Astrocyte (in vitro differentiated cells and primary cell): ENCODE data around the gene ARRB1. TPM values are rescaled to one million over a fixed set of nuclear protein-coding genes. Genes with fewer than 3 reads are reported as not detected.

Experiments used
- DNase-seq: peaks from one replicate; pipeline ENCODE4 v3.0.0-alpha.2; 2010; ENCODE audit warnings: low read depth
- FAIRE-seq: peaks from 2 replicates; lab custom pipeline; 2011; peaks lifted over from hg19 to GRCh38; lab: Jason Lieb, UNC
- H2AFZ ChIP-seq: 2 replicates; pipeline ENCODE4 v1.6.0; 2012; ENCODE audit warnings: low read depth, low read length, inconsistent platforms
- H3K27ac ChIP-seq: 2 replicates; pipeline ENCODE4 v1.5.1; 2011; ENCODE audit warnings: low read depth, low read length, inconsistent platforms
- H3K27me3 ChIP-seq: 2 replicates; pipeline ENCODE4 v1.6.0; 2011; ENCODE audit warnings: low read length, inconsistent platforms; ENCODE audit not compliant: insufficient read depth
- H3K36me3 ChIP-seq: 2 replicates; pipeline ENCODE4 v1.5.1; 2011; ENCODE audit warnings: low read length, inconsistent platforms; ENCODE audit not compliant: insufficient read depth
- H3K4me1 ChIP-seq: 2 replicates; pipeline ENCODE4 v1.5.1; 2011; ENCODE audit warnings: low read length, inconsistent platforms; ENCODE audit not compliant: insufficient read depth
- H3K4me2 ChIP-seq: 2 replicates; pipeline ENCODE4 v1.6.0; 2012; ENCODE audit warnings: low read length, inconsistent platforms
- H3K4me3 ChIP-seq: 2 replicates; pipeline ENCODE4 v1.5.1; 2011; ENCODE audit warnings: low read depth, mild to moderate bottlenecking, low read length, inconsistent platforms; ENCODE audit not compliant: insufficient read depth
- H3K79me2 ChIP-seq: 2 replicates; pipeline ENCODE4 v1.6.0; 2012; ENCODE audit warnings: mild to moderate bottlenecking, low read length, inconsistent platforms; ENCODE audit not compliant: insufficient read depth
- H3K9ac ChIP-seq: 2 replicates; pipeline ENCODE4 v1.6.0; 2012; ENCODE audit warnings: mild to moderate bottlenecking, low read length, inconsistent platforms
- H3K9me3 ChIP-seq: 2 replicates; pipeline ENCODE4 v1.5.1; 2012; ENCODE audit warnings: low read depth, mild to moderate bottlenecking, low read length, inconsistent platforms; ENCODE audit not compliant: insufficient read depth
- H4K20me1 ChIP-seq: 2 replicates; pipeline ENCODE4 v1.6.0; 2012; ENCODE audit warnings: low read length, inconsistent platforms; ENCODE audit not compliant: insufficient read depth
- H3K27ac Mint-ChIP-seq: one replicate; pipeline ENCODE4 v1.8.0; 2021; ENCODE audit warnings: mild to moderate bottlenecking, mixed read lengths; ENCODE audit not compliant: unreplicated experiment
- H3K27me3 Mint-ChIP-seq: one replicate; pipeline ENCODE4 v1.8.0; 2021; ENCODE audit warnings: low read depth, mixed read lengths; ENCODE audit not compliant: unreplicated experiment
- H3K36me3 Mint-ChIP-seq: one replicate; pipeline ENCODE4 v1.8.0; 2021; ENCODE audit warnings: low read depth, mixed read lengths; ENCODE audit not compliant: unreplicated experiment
- H3K4me1 Mint-ChIP-seq: one replicate; pipeline ENCODE4 v1.8.0; 2021; ENCODE audit warnings: low read depth, mixed read lengths; ENCODE audit not compliant: unreplicated experiment
- H3K4me3 Mint-ChIP-seq: one replicate; pipeline ENCODE4 v1.8.0; 2021; ENCODE audit warnings: mild to moderate bottlenecking, moderate library complexity, mixed read lengths; ENCODE audit not compliant: unreplicated experiment
- H3K9me3 Mint-ChIP-seq: one replicate; pipeline ENCODE4 v1.8.0; 2021; ENCODE audit warnings: mild to moderate bottlenecking, mixed read lengths; ENCODE audit not compliant: unreplicated experiment
- EZH2 ChIP-seq: IDR thresholded peaks from 2 replicates; pipeline ENCODE4 v1.6.1; 2012; ENCODE audit warnings: mild to moderate bottlenecking, low read length, inconsistent platforms; ENCODE audit not compliant: insufficient read depth
- total RNA-seq: library from RNA; stranded (reverse); gene quantifications from 2 replicates; pipeline ENCODE4 v1.2.1, GENCODE V29; 2021
- TF ChIP-seq, protein P1 (sequence below): IDR thresholded peaks from 2 replicates; pipeline ENCODE4 v1.5.1; 2011; ENCODE audit warnings: low read depth, mild to moderate bottlenecking, inconsistent platforms, low read length, moderate library complexity; ENCODE audit not compliant: insufficient read depth

The ARRB1 gene
- total RNA-seq, 1 donor from 2014 or later = 28.5 TPM

DNA sequence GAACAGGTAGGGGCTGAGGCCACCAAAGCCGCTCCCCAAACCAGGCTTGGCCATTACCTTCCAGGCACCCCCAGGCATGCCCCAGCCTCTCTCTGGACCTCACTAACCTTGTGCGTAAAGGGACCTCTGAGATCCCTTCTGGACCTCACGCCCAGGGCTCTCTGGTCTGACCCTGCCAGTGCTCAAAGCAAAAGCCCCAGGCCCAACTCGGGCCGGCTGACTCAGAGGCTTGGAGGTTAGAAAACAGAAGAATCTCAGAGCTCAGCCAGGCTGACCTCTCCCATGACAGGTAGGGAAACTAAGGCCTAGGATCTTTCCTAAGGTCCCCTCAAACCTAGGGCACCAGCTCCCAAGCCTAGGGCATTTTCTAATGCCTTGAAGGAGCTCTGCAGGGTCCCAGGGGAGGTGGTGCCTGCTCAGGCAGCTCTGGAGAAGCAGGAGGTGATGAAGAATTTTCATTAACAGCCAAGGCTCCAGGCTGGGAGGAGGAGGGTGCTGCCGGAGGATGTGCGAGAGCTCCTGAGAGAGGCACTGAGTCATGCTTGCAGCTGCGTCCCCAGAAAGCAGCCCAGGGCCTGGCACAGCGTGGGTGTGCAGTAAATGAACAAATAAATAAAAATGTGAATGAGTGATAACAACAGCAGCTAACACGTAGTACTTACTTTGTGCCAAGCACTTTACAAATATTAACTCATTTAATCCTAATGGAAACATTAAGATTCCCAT is 25.6 kb downstream of the ARRB1 start:
- Histone ChIP-seq H3K79me2 (no peaks in the 10 kb centered on the region), H3K27ac (peak overlapping the region; percentile 50), H3K9ac (peak overlapping the region; percentile 40), H3K27me3 (no peaks in the 10 kb centered on the region), H3K9me3 (no peaks in the 10 kb centered on the region), H3K4me1 (peaks cover 24% of the 10 kb centered on the region), H2AFZ (no peak overlapping the region), H3K4me2 (peak overlapping the region; percentile 67), H3K4me3 (no peak overlapping the region), H3K36me3 (no peaks in the 10 kb centered on the region), H4K20me1 (no peaks in the 10 kb centered on the region)
- TF ChIP-seq, protein P1, sequence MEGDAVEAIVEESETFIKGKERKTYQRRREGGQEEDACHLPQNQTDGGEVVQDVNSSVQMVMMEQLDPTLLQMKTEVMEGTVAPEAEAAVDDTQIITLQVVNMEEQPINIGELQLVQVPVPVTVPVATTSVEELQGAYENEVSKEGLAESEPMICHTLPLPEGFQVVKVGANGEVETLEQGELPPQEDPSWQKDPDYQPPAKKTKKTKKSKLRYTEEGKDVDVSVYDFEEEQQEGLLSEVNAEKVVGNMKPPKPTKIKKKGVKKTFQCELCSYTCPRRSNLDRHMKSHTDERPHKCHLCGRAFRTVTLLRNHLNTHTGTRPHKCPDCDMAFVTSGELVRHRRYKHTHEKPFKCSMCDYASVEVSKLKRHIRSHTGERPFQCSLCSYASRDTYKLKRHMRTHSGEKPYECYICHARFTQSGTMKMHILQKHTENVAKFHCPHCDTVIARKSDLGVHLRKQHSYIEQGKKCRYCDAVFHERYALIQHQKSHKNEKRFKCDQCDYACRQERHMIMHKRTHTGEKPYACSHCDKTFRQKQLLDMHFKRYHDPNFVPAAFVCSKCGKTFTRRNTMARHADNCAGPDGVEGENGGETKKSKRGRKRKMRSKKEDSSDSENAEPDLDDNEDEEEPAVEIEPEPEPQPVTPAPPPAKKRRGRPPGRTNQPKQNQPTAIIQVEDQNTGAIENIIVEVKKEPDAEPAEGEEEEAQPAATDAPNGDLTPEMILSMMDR = no peak
- no peak for TF ChIP-seq EZH2
- H3K27me3 Mint-ChIP-seq = no peaks in the 10 kb centered on the region
- no peak overlapping the region for H3K4me3 Mint-ChIP-seq
- DNase-seq (peak; percentile 95), FAIRE-seq (no peak)
- peak overlapping the region; percentile 91 for H3K27ac Mint-ChIP-seq
- peaks cover 33% of the 10 kb centered on the region for H3K4me1 Mint-ChIP-seq
- no peaks in the 10 kb centered on the region for H3K9me3 Mint-ChIP-seq
- peaks cover 3% of the 10 kb centered on the region for H3K36me3 Mint-ChIP-seq

GRCh38 chr11:75324740-75325139 is 26.7 kb downstream of the ARRB1 start:
- FAIRE-seq = no peak
- Histone ChIP-seq H3K79me2 (no peaks in the 10 kb centered on the region), H3K4me2 (no peak overlapping the region), H2AFZ (no peak overlapping the region), H3K27ac (no peak overlapping the region), H3K9ac (no peak overlapping the region), H4K20me1 (no peaks in the 10 kb centered on the region), H3K4me1 (peaks cover 24% of the 10 kb centered on the region), H3K4me3 (no peak overlapping the region), H3K36me3 (no peaks in the 10 kb centered on the region), H3K9me3 (no peaks in the 10 kb centered on the region), H3K27me3 (no peaks in the 10 kb centered on the region)
- no peaks in the 10 kb centered on the region for H3K9me3 Mint-ChIP-seq
- TF ChIP-seq, protein P1 = no peak
- no peak for TF ChIP-seq EZH2
- H3K27me3 Mint-ChIP-seq = no peaks in the 10 kb centered on the region
- no peak for DNase-seq
- H3K4me3 Mint-ChIP-seq = no peak overlapping the region
- peak overlapping the region; percentile 26 for H3K27ac Mint-ChIP-seq
- peaks cover 3% of the 10 kb centered on the region for H3K36me3 Mint-ChIP-seq
- peaks cover 27% of the 10 kb centered on the region for H3K4me1 Mint-ChIP-seq

- Histone ChIP-seq H3K9ac (no peak overlapping the region), H2AFZ (no peak overlapping the region), H3K36me3 (no peaks in the 10 kb centered on the region), H3K9me3 (no peaks in the 10 kb centered on the region), H3K27ac (no peak overlapping the region), H4K20me1 (no peaks in the 10 kb centered on the region), H3K4me1 (peaks cover 21% of the 10 kb centered on the region), H3K4me3 (no peak overlapping the region), H3K27me3 (no peaks in the 10 kb centered on the region), H3K4me2 (no peak overlapping the region), H3K79me2 (no peaks in the 10 kb centered on the region)
- peaks cover 30% of the 10 kb centered on the region for H3K4me1 Mint-ChIP-seq
- H3K4me3 Mint-ChIP-seq = no peak overlapping the region
- H3K27me3 Mint-ChIP-seq = no peaks in the 10 kb centered on the region
- peaks cover 3% of the 10 kb centered on the region for H3K36me3 Mint-ChIP-seq
- DNase-seq (no peak), FAIRE-seq (no peak)
- H3K9me3 Mint-ChIP-seq = no peaks in the 10 kb centered on the region
- TF ChIP-seq, protein P1 = no peak
- TF ChIP-seq EZH2 = no peak
- H3K27ac Mint-ChIP-seq = no peak overlapping the region
Observed at GRCh38 chr11:75324189-75324588, 27.3 kb downstream of the ARRB1 start.
